NCI-H2029 treated with DMSO at 0.1 percent for 48 hours (cell line): ENCODE data around the gene OR8B3.

ENCODE experiments used
- DNase-seq: peaks from one replicate; lab custom pipeline; 2025; lab: John Stamatoyannopoulos, UW

OR8B3 gene

DNA sequence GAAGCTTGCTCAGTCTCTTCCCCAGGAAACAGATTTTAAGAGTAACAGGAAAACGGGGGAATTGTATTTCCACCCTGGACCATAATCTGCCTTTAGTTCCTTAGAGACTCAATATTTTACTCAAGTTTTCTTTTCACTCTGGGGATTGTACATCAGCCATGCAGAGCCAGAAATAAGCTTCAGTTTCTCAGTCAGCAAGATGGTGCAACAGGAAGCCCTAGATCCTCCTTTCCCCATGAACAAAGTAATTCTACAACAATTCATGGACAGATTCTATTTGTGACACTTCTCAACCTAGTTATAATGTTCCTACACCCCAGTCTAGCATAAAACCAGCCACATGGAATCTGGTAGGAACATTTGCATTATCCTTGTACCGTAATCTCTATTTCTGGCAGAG, 39.3 kb downstream of the OR8B3 start:
- no peak for DNase-seq

DNA sequence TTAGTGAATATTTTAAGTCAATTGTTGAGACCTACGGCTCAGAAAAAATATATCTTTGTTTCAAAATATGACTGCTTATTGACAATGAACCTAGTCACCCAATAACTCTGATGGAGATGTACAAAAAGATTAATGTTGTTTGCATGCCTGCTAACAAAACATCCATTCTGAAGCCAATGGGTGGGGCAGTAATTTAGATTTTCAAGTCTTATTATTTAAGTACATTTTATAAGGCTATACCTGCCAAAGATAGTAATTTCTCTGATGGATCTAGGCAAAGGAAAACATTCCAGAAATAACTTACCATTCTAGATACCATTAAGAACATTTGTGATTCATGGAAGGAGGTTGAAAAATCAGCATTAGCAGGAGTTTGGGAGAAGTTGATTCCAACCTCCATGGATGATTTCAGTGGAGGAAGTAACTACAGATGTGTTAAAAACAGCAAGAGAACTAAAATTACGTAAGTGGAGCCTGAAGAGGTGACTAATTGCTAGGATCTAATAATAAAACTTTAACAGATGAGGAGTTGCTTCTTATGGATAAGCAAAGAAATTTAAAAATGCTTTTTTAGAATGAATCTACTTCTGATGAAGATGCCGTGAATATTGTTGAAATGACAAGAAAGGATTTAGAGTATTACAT, 52.4 kb downstream of the OR8B3 start:
- DNase-seq, result no peak
